Hippocampal formation (tissue), 2 donors: ENCODE results near the gene CCL26.

ENCODE experiments used
- DNase-seq, 2 donors: peaks; one replicate each; lab custom pipeline; 2025; lab: John Stamatoyannopoulos, UW

The CCL26 gene, protein sequence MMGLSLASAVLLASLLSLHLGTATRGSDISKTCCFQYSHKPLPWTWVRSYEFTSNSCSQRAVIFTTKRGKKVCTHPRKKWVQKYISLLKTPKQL

GRCh38 chr7:75772081-75773077 lies at the start of gene CCL26:
TSS of gene CCL26 (minus strand) at chr7:75772211. CDS start at chr7:75772176, 35 bp downstream.
- DNase-seq: no peak

DNA sequence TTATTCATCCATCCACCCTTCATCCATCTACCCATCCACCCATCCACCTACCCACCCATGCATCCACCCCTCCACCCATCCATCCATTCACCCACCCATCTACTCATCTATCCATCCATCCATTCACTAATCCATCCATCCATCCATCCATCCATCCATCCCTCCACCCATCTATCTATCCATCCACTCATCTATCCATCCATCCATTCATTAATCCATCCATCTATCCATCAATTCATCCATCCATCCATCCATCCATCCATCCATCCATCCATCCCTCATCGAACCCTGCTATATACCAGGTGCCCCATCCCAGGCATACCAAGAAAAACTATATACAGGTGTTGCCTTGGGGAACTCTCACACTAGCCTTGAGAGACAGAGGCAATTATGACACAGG lies 48.7 kb upstream of the CCL26 start:
- no peak for DNase-seq

GRCh38 chr7:75819711-75820110 lies 47.7 kb upstream of the CCL26 start:
- no peak for DNase-seq

DNA sequence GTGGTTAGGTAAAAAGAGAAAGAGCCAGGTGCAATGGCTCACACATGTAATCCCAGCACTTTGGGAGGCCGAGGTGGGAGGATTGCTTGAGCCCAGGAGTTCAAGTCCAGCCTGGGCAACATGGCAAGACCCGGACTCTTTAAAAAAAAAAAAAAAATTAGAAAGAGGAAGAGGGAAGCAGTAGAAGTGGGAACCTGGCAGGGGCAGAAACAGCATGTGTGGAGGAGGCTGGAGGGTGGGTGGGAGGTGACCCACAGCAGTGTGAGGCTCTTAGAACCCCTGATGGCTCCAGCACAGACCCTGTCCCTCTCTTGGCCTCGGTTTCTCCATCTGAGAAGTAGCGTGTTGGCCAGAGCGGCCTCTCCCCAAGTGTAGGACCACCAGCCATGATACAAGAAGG lies 46.5 kb upstream of the CCL26 start:
- no peak for DNase-seq

DNA sequence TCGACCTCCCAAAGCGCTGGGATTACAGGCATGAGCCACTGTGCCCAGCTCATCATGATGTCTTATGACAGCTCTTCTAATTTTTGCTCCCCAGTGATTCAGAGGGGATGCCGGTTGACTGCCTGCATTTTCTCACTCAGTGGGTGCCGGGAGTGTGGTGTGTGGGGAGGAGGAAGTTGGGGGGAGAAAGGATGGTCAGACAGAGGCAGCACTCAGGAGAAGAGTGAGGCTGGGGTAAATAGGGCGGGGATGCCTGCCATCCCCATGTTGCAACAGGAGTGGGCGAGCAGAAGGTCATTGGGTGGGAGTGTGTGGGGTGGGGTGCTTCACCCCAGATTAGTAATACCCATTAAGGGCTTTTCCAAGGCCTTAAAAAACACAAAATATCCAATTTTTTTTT lies 45.1 kb upstream of the CCL26 start:
- DNase-seq: no peak

GRCh38 chr7:75815418-75816064 lies 43.5 kb upstream of the CCL26 start:
- no peak for DNase-seq

DNA sequence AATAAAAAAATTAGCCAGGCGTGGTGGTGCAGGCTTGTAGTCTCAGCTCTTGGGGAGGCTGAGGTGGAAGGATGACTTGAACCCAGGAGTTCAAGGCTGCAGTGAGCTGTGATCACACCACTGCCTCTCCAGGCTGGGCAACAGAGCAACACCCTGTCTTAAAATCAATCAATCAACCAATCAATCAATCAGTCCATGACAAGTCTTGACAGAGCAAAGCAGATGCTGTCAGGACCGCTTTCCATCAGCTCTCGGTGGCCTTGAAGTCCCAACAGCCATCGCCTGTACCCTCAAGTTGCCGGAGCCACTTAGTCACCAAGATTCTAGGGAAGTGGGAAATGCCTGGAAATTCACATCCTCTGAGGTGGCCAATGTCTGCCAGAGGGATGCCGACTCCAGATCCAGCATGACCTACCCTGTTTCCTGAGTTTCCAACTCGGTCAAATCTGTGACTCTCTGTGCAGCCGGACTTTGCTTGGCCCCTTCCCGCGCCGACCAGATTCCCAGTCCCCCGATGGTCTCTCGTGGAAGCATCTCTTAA lies 42.5 kb upstream of the CCL26 start:
- DNase-seq: no peak

- no peak for DNase-seq
Measured at GRCh38 chr7:75813781-75814236, 41.8 kb upstream of the CCL26 start, which contains the start of gene CCL24. TSS of gene CCL24 (minus strand) at chr7:75813806. CDS start at chr7:75813715, 91 bp downstream.

- no peak for DNase-seq
Measured at GRCh38 chr7:75813084-75813483, 41.1 kb upstream of the CCL26 start.

DNA sequence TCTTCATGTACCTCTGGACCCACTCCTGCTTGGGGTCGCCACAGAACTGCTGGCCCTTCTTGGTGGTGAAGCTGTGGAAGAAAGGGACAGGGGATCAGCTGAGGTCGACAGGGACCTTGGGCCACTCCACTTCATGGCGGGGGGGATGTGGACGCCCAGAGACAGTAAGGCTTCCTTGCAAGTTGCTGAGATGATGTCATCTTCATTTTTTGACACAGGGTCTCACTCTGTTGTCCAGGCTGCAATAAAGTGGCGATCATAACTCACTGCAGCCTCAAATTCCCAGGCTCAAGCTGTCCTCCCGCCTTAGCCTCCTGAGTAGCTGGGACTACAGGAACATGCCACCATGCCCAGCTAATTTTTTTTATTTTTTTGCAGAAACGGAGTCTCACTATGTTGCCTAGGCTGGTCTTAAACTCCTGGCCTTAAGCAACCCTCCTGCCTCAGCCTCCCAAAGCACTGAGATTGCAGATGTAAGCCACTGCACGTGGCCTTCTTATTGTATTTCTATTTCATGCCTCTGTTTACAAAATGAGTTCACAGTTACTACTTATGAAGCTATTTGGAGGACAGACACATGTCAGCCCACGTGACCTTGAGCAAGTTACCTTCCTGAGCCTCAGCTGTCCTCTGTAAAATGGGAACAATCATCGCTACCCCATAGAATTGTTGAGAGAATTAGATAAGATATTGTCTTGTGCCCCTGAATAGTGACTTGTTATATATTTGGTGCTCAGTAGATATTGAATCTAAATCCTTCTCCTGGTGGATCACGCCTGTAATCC lies 40.1 kb upstream of the CCL26 start:
- no peak for DNase-seq

DNA sequence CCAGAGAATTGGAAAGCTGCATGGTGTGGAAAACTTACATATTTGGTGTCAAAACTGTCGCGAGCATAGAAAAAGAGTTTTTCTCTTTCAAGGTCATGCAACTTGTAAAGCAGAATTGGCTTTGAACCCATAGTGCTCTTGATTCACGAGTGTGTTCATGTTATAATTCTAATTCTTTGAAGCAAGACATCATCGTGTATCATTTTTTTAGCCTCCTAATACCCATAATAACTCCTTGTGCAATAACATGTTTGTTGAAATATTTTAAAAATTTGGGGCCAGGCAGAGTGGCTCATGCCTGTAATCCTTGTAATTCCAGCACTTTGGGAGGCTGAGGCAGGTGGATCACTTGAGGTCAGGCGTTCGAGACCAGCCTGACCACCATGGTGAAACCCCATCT lies 37.4 kb upstream of the CCL26 start:
- DNase-seq: no peak

GRCh38 chr7:75808106-75808505 lies 36.1 kb upstream of the CCL26 start:
- DNase-seq: no peak

DNA sequence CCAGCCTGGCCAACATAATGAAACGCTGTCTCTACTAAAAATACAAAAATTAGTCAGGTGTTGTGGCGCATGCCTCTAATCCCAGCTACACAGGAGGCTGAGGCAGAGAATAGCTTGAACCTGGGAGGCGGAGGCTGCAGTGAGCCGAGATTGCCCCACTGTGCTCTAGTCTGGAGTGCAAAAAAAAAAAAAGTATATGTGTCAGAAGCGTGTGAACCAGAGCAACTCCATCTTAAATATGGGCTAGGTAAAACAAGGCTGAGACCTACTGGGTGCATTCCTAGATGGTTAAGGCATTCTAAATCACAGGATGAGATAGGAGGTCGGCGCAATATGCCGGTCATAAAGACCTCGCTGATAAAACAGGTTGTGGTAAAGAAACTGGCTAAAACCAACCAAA lies 35.4 kb upstream of the CCL26 start:
- DNase-seq: no peak

DNA sequence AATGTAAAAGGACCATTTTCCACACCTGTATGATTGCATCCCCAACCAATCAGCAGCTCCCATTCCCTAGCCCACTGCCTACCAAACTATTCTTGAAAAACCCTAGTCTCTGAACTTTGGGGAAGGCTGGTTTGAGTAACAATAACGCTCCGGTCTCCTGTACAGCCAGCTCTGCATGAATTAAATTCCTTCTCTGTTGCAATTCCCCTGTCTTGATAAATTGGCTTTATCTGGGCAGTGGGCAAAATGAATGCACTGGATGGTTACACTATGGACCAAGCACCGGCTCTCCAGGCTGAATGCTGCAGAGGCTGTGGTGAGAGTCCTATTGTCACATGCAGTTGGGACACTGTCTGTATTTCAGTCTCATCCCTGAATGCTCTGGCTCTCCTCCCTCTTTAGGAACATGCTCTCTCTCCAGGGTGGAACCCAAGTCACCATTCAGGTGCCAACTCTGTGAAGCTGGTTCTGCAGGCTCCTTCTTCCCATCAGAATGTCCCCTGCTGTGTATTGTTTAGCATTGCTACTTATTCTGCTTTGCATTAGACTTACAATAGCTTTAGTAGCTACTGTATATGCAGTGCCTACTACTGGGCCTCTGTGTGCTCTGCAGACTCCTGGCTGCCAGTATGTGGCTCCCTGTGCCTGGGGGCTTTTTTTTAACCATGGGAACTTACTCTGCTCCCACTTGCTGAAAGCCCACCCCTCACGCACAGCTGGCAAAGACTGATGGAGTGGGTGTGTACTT lies 34.7 kb upstream of the CCL26 start:
- no peak for DNase-seq

DNA sequence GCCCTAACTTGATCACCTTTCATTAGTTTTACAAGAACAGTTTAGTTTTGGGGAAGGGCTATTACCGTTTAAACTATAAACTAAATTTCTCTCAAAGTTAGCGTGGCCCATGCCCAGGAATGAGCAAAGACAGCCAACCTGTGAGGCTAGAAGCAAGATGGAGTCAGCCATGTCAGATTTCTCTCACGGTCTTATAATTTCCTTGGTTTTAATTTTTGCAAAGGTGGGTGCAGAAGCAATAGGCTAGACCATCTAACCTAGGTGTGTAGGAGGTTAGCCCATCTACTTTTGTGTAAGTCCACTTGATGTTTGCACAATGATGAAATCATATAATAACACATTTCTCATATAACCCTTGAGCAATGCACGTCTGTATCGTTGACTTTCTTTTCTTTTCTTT lies 32.7 kb upstream of the CCL26 start:
- no peak for DNase-seq

DNA sequence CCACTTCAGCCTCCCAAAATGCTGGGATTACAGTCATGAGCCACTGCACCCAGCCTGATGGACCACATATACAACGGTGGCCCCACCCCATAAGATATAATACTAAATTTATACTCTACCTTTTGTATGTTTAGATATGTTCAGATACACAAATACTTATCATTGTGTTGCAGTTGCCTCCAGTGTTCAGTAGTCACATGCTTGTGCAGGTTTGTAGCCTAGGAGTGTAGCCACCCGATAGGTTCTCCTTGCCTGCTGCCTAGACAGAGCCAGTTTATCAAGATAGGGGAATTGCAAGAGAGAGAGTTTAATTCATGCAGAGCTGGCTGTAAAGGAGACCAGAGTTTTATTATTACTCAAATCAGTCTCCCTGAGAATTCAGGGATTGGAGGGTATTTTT lies 32.0 kb upstream of the CCL26 start:
- no peak for DNase-seq

DNA sequence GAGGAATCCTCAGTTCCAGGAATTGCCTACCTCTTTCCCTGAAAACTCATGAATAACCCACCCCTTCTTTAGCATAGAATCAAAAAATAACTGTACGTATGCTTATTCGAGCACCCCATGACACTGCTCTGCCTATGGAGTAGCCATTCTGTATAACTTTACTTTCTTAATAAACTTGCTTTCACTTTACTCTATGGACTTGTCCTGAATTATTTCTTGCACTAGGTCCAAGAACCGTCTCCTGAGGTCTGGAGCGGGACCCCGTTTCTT lies 30.5 kb upstream of the CCL26 start:
- DNase-seq: no peak

- DNase-seq: no peak
Measured at GRCh38 chr7:75798770-75799169, 26.8 kb upstream of the CCL26 start.

DNA sequence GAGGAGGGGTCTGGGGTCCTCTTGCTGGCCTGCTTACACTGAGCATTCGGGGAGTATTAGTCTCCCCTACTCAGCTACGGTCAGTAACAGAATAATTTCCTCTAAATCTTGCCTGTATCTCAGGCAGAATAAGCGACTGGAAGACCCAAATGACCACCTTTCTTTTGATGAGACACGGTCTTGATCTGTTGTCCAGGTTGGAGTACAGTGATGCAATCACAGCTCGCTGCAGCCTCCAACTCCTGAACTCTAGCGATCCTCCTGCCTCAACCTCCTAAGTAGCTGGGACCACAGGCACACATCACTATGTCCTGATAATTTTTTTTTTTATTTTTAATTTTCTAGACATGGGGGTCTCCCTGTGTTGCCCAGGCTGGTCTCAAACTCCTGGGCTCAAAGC lies 24.4 kb upstream of the CCL26 start:
- no peak for DNase-seq

DNA sequence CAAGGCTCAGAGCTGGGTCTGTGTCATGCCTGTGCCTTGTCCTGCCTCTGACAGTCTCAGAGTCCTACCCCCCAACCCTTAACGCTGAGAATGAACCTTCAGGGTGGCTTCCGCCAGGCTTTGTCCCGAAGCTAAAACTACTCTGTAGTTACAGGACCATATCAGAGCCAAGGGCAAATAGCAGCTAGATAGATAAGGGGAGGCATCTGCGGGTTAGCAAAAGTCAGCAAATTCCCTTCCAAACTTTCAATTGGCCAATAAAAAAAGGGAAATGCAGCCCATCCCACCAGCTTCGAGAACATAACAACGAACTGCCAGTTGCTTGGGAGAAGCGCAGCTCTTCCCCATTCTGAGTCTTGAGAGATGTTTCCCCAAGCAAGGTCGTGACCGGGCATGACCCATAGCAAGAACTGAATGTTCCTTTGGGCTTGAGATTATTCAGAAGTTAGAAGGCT lies 23.8 kb upstream of the CCL26 start:
- no peak for DNase-seq

DNA sequence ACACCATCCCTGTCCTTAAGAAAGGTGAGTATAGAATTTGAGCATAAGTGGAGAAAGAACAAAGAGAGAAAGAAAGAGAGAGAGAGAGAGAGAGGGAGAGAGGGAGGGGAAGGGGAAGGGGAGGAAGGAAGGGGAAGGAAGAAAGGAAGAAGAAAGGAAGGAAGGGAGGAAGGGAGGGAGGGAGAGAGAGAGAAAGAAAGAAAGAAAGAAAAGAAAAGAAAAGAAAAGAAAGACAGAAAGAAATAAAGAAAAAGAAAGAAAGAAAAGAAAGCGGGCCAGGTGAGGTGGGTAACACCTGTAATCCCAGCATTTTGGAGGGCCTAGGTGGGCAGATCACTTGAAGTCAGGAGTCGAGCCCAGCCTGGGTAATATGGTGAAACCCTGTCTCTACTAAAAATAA lies 21.7 kb upstream of the CCL26 start:
- DNase-seq: no peak
